Measurements from ENCODE around the gene ZDHHC5.

ZDHHC5 gene

GRCh38 chr11:57667736-57668433 lies at the start of gene ZDHHC5:
ZDHHC5 (plus strand) TSS chr11:57668114; CDS start chr11:57673091, 4,977 bp downstream.
- DNase-seq (ENCODE audit: low read depth in 2 of 2), result peak; percentile 95 to 97

GRCh38 chr11:57618438-57618837 lies 49.5 kb upstream of the ZDHHC5 start:
- no peak for DNase-seq (ENCODE audit: low read depth in 2 of 2)

DNA sequence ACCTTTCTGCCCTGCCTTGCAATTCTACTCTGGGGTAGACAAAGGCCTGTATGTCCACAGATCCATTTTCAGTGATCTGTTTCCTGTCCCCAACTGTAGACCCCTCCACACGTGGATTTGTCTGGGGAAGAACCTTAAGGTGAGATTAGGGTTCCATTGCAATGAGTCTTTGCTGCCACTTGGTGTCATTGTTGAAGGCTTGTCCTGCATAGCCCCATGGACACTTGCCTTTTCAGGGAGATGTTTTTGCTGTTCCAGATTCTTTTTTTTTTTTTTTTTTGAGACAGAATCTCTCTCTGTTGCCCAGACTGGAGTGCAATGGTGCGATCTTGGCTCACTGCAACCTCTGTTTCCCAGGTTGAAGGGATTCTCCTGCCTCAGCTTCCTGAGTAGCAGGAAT lies 48.6 kb upstream of the ZDHHC5 start:
- DNase-seq (ENCODE audit: low read depth in 2 of 2), result no peak

DNA sequence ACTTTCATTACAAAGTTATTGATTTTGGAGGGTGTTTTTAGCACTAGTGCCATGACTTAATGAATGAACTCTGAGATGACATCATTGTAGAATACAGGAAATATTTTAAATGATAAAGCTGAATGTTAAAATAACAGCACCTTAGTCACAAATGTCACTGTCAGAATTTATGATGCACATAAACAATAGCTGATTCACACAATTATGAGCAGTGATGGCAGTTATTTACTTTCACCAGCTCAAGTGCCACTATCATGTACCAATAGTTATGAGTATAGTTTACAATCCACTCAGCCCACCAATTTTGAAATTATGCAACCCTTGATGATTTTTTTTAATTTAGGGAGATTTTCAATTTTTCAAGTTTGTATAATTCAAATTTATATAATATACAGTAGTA lies 47.4 kb upstream of the ZDHHC5 start:
- no peak for DNase-seq (ENCODE audit: low read depth in 2 of 2)

- DNase-seq (ENCODE audit: low read depth in 2 of 2), result no peak
Observed at GRCh38 chr11:57622263-57622662, 45.7 kb upstream of the ZDHHC5 start.

- DNase-seq (ENCODE audit: low read depth in 2 of 2), result no peak
Observed at GRCh38 chr11:57624864-57625263, 43.0 kb upstream of the ZDHHC5 start.

- no peak for DNase-seq (ENCODE audit: low read depth in 2 of 2)
Observed at GRCh38 chr11:57626895-57627294, 41.0 kb upstream of the ZDHHC5 start.

DNA sequence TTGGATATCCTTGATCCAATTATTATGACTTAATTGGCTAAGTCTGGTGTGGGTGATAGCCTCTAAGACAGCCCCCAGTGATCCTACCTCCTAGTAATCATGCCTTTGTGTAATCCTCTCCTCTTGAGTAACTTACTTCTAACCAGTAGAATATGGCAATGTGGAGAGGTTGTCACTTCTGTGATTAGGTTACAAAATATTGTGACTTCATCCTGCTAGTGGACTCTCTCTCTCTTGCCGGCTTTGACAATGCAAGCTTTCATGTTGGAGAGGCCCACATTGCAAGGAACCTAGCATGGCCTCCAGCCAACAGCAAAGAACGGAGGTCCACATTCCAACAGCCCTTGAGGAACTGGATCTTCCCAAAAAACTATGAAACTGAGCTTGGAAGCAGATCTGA lies 37.7 kb upstream of the ZDHHC5 start:
- no peak for DNase-seq (ENCODE audit: low read depth in 2 of 2)

DNA sequence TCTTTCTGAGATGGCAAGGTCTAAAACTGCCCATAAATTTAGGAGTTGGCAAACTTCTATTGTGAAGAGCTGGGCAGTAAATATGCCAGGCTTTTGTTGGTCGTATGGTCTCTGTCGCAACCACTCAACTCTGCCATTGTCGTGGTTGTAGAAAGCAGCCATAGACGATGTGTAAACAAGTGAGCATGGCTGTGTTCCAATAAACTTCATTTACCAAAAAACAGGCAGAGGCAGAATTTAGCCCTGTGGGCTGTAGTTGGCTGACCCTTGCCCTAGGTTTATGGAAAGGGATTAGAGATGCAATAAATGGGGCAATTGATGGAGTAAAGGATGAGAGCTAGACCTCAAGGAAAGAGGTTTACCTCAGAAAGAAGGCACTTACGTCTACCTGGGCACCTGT lies 35.8 kb upstream of the ZDHHC5 start:
- no peak for DNase-seq (ENCODE audit: low read depth in 2 of 2)

DNA sequence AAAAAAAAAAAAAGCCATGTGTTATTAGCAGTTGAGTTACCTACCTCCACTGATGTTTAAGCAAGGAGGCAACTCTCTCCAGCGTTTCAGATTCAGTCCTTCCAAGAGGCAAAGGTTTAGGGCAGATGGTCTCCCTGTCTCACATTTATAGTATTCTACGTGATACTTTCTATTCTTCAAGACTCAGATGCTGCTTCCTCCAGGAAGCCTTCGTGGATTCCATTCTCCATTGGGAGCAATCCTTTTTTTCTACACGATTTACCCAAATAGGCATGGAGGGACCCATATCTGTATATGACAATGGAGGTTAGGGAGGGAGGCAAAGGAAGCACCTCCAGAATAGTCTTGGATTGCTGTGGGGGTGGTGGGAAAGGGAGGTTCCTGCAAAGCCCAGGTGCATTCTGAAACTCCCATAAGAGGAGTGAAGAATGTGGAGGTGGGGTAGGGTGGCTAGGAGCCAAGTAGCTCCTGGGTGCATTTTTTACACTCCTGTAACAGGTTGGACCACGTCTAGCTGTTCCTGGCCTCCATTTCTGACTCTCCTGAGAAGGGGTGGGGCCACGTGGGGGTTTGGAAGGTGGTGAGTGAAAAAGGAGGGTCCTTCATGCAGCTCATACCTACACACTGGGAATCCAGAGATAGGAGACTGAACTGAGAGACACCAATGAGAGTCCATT lies 34.4 kb upstream of the ZDHHC5 start:
- no peak for DNase-seq (ENCODE audit: low read depth in 2 of 2)

DNA sequence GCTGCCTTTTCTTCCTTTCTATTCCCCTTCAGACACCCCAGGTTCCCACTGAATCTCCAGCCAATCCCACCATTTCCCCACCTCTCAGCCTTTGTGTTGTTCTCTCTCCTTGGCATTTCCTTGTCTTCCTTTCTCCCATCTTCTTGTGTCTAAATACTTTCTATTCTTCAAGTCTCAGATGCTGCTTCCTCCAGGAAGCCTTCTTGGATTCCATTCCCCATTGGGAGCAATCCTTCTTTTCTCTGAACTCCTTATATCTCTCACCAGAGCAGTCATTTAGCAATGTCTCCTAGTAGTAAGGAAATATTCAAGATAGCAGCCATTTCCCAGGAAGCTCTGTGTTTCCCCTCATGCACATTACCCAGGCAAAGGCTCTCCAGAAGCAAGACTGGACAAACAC lies 33.6 kb upstream of the ZDHHC5 start:
- no peak for DNase-seq (ENCODE audit: low read depth in 2 of 2)

- DNase-seq (ENCODE audit: low read depth in 2 of 2), result no peak
Observed at GRCh38 chr11:57635246-57635645, 32.7 kb upstream of the ZDHHC5 start.

DNA sequence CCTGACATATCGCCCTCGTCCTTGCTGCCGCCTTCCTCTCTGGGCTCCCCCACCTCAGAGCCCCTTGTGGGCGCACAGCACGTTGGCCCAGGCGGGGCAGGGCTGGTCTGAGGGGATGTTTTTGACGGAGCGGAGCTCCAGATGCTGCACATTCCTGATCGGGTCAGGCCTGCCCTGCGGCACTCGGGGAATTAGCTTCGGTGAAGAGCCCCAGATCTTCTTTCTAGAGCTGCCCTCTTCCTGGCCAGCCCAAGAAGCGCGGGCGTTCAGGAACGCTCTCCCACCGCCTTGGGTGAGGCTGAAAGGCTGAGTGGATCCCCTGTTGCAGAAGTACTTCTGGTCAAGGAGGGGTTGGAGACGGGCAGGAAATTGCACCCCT lies 30.3 kb upstream of the ZDHHC5 start:
- no peak for DNase-seq (ENCODE audit: low read depth in 2 of 2)

GRCh38 chr11:57638005-57638781 lies 29.7 kb upstream of the ZDHHC5 start:
- no peak for DNase-seq (ENCODE audit: low read depth in 2 of 2)

- no peak for DNase-seq (ENCODE audit: low read depth in 2 of 2)
Observed at GRCh38 chr11:57638811-57639320, 29.0 kb upstream of the ZDHHC5 start.

DNA sequence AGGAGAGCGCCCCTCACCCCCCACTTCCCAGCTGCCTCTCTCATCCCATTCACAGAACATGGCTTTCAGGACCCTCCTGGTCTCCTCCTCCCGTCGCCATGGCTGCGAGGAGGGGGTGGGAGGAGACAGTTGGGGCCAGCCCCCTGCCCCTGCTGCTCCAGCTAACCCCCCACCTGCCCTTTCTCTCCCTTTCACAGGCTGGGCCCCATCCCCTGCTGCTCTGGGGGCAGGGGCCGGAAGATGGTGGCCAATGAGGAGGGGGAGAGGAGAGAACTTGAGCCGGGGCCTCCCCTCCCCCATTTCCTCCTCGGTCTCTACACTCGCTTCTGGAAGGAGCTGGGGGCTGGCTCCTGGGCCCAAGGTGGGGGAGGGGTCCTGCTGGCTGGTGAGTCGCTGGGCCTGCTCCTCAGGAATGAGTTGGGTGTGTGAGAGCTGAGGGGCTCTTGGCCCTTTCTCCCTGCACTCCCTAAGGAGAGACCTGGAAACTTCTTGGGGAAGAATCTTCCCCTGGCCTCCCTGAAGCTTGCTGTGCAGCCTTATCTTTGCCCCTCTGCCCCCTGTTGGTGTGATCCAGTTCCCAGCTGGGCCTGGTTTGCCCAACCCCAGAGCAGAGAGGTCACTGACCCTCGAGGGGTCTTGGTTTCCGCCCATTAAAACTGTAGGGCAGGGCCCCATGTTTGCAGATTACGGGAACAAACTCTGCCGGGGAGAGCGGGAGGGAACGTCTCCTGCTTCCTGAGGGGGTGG lies 28.4 kb upstream of the ZDHHC5 start:
- no peak for DNase-seq (ENCODE audit: low read depth in 2 of 2)

DNA sequence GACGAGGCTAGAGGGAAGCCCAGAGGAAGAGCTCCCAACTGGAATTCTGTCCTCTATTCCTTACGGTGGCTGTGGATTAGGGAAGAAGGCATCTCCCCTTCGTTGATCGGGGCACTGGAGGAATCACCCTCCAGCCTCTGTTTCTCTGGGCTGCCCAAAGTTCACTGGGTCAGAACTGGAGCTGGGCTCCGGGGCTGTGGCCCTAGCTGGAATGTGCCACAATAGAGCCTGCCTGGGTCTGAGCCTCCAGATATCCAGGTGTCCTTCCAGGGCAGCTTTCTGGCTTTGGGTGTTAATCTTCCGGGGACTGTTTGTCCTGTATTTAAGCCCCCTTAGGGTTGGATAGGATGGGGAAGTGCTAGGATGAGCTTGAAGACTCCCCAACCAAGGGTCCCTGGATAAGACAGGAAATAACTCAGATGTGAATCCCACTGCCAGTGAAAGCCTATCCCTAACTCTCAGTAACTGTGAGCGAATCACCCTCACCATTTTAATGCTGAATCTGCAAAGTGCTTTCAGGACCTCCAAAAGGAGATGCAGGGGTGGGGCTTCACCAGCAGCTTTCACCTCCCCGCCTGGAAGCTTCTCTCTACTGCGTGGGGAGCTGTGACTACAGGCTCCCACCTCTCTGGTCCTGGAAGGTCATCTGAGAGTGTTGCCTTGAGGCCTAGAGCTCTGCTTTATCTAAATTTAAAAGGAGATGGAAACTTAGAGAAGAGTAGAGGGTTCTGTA lies 27.7 kb upstream of the ZDHHC5 start:
- DNase-seq (ENCODE audit: low read depth in 2 of 2), result no peak

- no peak for DNase-seq (ENCODE audit: low read depth in 2 of 2)
Observed at GRCh38 chr11:57641011-57641807, 26.7 kb upstream of the ZDHHC5 start.

- DNase-seq (ENCODE audit: low read depth in 2 of 2), result no peak
Observed at GRCh38 chr11:57643802-57644201, 24.1 kb upstream of the ZDHHC5 start.

All from stimulated activated CD4-positive, alpha-beta T cell treated with anti-CD3 and anti-CD28 coated beads, Interleukin-1b, Interleukin-23, amount 100 ng/mL, for 4 hours (primary cell).